Uterus (tissue), 2 donors: ENCODE results near the gene GTF2E1.

Experiments
- POLR2A ChIP-seq, 2 donors: fragments of 450-650 bp; IDR thresholded peaks; one replicate each; pipeline ENCODE4 v1.6.1; 2016; ENCODE audit warnings: antibody characterized with exemption in 2 of 2, mild to moderate bottlenecking in 1 of 2, moderate library complexity in 1 of 2
- TF ChIP-seq, protein P1 (sequence below), 4 experiments: fragments of 200-600 bp in 2 of 4; fragments of 450-650 bp in 2 of 4; sonication (generic) in 2 of 4; IDR thresholded peaks; one replicate each; pipeline ENCODE4 v1.5.1; 2016 to 2019; ENCODE audit warnings: antibody characterized with exemption in 4 of 4, mild to moderate bottlenecking in 2 of 4, moderate library complexity in 1 of 4

DNA sequence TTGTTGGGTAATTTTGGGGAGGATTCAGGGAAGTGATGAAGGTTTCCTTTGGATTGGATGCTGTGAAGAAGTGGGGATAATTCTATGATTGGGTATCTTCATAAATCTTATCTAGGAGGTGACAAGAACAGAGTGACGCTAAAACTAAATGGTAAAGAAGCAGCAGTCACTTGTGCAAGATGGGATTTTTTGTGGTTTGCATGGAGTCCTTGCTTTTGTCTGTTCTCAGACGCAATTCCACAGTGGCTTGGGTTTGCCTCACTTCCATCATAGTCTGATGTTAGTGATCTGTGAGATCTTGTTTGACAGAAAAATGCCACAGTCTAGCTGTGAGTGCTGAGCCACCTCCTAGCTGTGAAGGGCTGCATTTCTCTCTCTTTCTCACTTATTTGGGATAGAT is 26.9 kb downstream of the GTF2E1 start:
- TF ChIP-seq, protein P1, sequence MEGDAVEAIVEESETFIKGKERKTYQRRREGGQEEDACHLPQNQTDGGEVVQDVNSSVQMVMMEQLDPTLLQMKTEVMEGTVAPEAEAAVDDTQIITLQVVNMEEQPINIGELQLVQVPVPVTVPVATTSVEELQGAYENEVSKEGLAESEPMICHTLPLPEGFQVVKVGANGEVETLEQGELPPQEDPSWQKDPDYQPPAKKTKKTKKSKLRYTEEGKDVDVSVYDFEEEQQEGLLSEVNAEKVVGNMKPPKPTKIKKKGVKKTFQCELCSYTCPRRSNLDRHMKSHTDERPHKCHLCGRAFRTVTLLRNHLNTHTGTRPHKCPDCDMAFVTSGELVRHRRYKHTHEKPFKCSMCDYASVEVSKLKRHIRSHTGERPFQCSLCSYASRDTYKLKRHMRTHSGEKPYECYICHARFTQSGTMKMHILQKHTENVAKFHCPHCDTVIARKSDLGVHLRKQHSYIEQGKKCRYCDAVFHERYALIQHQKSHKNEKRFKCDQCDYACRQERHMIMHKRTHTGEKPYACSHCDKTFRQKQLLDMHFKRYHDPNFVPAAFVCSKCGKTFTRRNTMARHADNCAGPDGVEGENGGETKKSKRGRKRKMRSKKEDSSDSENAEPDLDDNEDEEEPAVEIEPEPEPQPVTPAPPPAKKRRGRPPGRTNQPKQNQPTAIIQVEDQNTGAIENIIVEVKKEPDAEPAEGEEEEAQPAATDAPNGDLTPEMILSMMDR (IDR thresholded peaks at IDR 0.05), result no peak
- no peak for TF ChIP-seq POLR2A (IDR thresholded peaks at IDR 0.05)
